A549 (cell line): ENCODE results near the gene TSPEAR.

Source experiments
- CEBPB ChIP-seq, 2 experiments: fragments of >200 bp in 1 of 2; sonication (Bioruptor Twin) in 1 of 2; formaldehyde crosslinking in 1 of 2; IDR thresholded peaks; 2 replicates each; pipeline ENCODE4 v1.6.1; 2012 to 2016
- MAZ ChIP-seq: fragments of 150-350 bp; IDR thresholded peaks from 2 replicates; pipeline ENCODE4 v1.6.1; 2014; ENCODE audit warnings: antibody characterized with exemption, low read depth, low read length, borderline replicate concordance
- NR3C1 ChIP-seq: fragments of >200 bp; sonication (Bioruptor Twin); formaldehyde crosslinking; IDR thresholded peaks from 3 replicates; pipeline ENCODE4 v1.6.1; 2017
- RCOR1 ChIP-seq: fragments of 150-350 bp; IDR thresholded peaks from 2 replicates; pipeline ENCODE4 v1.6.1; 2014; ENCODE audit warnings: antibody characterized with exemption, low read length, low read depth
- TF ChIP-seq, protein P1 (sequence below): IDR thresholded peaks from 2 replicates; pipeline ENCODE4 v1.6.1; 2012
- TF ChIP-seq, protein P2 (sequence below): fragments of >200 bp; sonication (Bioruptor Twin); formaldehyde crosslinking; IDR thresholded peaks from 3 replicates; pipeline ENCODE4 v1.5.1; 2016

DNA sequence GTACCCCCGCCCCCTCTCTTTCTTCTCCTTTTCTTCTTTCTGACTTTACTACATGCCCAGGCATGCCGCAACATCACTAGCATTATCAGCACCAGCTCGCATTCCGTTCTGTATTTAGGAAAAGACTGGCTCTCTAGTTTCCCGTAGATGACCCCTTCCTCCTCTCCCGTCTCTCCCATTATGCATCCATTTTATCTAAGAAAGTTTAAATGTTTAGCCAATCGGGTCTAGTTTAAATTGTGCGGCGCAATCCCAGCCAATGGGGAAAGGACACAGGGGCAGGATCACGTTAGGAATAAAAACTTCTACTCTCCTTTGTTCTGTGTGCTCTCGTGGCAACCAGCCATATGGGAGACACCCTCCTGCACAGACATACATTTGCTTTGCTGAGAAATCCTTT lies 113.3 kb downstream of the TSPEAR start:
- TF ChIP-seq, protein P1, sequence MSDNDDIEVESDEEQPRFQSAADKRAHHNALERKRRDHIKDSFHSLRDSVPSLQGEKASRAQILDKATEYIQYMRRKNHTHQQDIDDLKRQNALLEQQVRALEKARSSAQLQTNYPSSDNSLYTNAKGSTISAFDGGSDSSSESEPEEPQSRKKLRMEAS, result no peak
- TF ChIP-seq CEBPB (IDR thresholded peaks at IDR 0.05) (no peak), RCOR1 (no peak), NR3C1 (no peak), MAZ (no peak)
- TF ChIP-seq, protein P2, sequence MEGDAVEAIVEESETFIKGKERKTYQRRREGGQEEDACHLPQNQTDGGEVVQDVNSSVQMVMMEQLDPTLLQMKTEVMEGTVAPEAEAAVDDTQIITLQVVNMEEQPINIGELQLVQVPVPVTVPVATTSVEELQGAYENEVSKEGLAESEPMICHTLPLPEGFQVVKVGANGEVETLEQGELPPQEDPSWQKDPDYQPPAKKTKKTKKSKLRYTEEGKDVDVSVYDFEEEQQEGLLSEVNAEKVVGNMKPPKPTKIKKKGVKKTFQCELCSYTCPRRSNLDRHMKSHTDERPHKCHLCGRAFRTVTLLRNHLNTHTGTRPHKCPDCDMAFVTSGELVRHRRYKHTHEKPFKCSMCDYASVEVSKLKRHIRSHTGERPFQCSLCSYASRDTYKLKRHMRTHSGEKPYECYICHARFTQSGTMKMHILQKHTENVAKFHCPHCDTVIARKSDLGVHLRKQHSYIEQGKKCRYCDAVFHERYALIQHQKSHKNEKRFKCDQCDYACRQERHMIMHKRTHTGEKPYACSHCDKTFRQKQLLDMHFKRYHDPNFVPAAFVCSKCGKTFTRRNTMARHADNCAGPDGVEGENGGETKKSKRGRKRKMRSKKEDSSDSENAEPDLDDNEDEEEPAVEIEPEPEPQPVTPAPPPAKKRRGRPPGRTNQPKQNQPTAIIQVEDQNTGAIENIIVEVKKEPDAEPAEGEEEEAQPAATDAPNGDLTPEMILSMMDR, result no peak
